Activated CD8-positive, alpha-beta T cell treated with anti-CD3 and anti-CD28 coated beads for 36 hours (primary cell): ENCODE results near the gene ALDH1B1. TPM values are rescaled to one million over a fixed set of nuclear protein-coding genes. Genes with fewer than 3 reads are reported as not detected.

Experiments
- ATAC-seq: fragments of 200-7000 bp; cut with Tn5 transposase; one replicate; pipeline ENCODE4 v1.10.0; 2021; ENCODE audit warnings: mild to moderate bottlenecking, moderate library complexity
- CTCF ChIA-PET: fragments of 350-600 bp; sonication (Branson Sonifier 250); formaldehyde crosslinking; loops from one replicate; lab custom pipeline; 2021; ENCODE audit warnings: antibody characterized with exemption; lab: Charles Lee
- POLR2A ChIA-PET: fragments of 350-600 bp; sonication (Branson Sonifier 250); formaldehyde crosslinking; loops from one replicate; lab custom pipeline; 2021; ENCODE audit warnings: antibody characterized with exemption; lab: Charles Lee
- DNase-seq: peaks from one replicate; pipeline ENCODE4 v3.0.0-alpha.2; 2020
- H3K27ac Mint-ChIP-seq: one replicate; pipeline ENCODE4 v1.8.0; 2021; ENCODE audit warnings: mild to moderate bottlenecking, mixed read lengths
- H3K27me3 Mint-ChIP-seq: one replicate; pipeline ENCODE4 v1.8.0; 2021; ENCODE audit warnings: mixed read lengths
- H3K36me3 Mint-ChIP-seq: one replicate; pipeline ENCODE4 v1.8.0; 2021; ENCODE audit warnings: low read depth, mixed read lengths
- H3K4me1 Mint-ChIP-seq: one replicate; pipeline ENCODE4 v1.8.0; 2021; ENCODE audit warnings: low read depth, mixed read lengths
- H3K4me3 Mint-ChIP-seq: one replicate; pipeline ENCODE4 v1.8.0; 2021; ENCODE audit warnings: mild to moderate bottlenecking, moderate library complexity, mixed read lengths
- H3K9me3 Mint-ChIP-seq: one replicate; pipeline ENCODE4 v1.8.0; 2021; ENCODE audit warnings: mixed read lengths
- CTCF ChIP-seq: fragments of 200-600 bp; IDR thresholded peaks from one replicate; pipeline ENCODE4 v1.8.0; 2022; ENCODE audit warnings: antibody characterized with exemption, mild to moderate bottlenecking
- intact Hi-C: fragments of 100-400 bp; cut with micrococcal nuclease; formaldehyde crosslinking; loops from one replicate; pipeline ENCODE4 v1.10.0; 2022
- total RNA-seq, 2 experiments: library from RNA; stranded (reverse); gene quantifications; one replicate each; pipeline ENCODE4 v1.2.3, GENCODE V29; 2021

Gene ALDH1B1
- total RNA-seq, 2 experiments from 2014 or later, result 23.9 to 26.5 TPM

- Mint-ChIP-seq H3K4me1 (no peaks in the 10 kb centered on the region), H3K9me3 (no peaks in the 10 kb centered on the region), H3K4me3 (no peak overlapping the region), H3K27ac (no peak overlapping the region), H3K27me3 (peaks cover 2% of the 10 kb centered on the region), H3K36me3 (no peaks in the 10 kb centered on the region)
- DNase-seq, result no peak
- POLR2A ChIA-PET, result no interaction called here
- intact Hi-C loops, result loop anchor here (10.0 kb wide), 1 partner anchor 438 kb away; no protein-coding TSS in a partner anchor
- TF ChIP-seq CTCF, result no peak
- CTCF ChIA-PET, result no interaction called here
- ATAC-seq, result no peak
Observed at GRCh38 chr9:38352530-38353328, 39.8 kb upstream of the ALDH1B1 start.

DNA sequence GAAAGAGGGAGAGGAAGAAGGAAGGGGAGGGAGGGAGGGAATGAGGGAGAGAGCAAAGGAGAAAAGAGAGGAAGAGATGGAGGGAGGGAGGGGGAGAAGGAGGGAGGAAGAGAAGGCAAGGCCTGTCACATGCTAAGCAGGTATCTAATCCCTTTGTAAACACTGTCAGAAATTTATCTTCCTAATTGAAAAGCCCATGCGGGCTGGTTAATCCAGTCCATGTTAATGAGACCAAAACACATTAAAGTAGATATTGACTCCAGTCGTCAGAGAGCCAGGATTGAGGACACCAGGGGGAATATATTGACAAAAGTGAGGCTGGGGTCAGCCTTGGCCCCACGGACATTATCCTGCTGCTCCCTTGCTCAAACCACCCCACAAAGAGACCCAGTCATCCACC lies 37.4 kb upstream of the ALDH1B1 start:
- Mint-ChIP-seq H3K4me1 (no peaks in the 10 kb centered on the region), H3K4me3 (no peak overlapping the region), H3K27ac (no peak overlapping the region), H3K27me3 (no peaks in the 10 kb centered on the region), H3K9me3 (no peaks in the 10 kb centered on the region), H3K36me3 (no peaks in the 10 kb centered on the region)
- intact Hi-C loops, result loop anchor here (10.0 kb wide), 1 partner anchor 440 kb away; no protein-coding TSS in a partner anchor
- ATAC-seq (no peak), DNase-seq (no peak)
- CTCF ChIA-PET, result no interaction called here
- POLR2A ChIA-PET, result no interaction called here
- TF ChIP-seq CTCF, result no peak

DNA sequence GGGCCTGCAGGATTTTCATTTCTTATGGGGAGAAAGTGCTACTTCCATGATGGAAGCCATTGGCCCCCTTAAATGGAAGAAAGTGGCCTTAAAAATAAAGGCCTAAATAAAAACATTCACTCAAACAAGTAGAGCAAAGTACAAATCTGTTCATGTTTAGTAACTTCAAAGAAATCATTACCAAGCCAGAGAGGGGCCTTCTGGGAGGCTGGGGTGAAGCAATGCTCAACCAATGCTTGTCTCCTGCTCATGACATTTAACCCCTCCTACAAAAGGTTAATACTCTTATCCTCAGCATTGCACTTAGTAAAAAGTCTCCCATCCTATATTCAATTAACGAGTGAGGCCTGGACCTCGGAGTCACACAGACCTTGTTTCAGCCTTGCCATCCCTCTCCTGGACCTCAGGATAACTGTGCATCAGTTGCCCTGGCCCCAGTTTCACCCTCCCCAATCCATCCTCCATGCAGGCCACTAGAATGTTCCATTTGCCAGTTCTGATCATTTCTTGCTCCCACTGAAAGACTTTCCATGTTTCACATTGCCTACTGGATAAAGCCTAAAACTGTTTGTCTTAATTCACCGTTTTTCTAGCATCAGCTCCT lies 36.9 kb upstream of the ALDH1B1 start:
- Mint-ChIP-seq H3K4me1 (no peaks in the 10 kb centered on the region), H3K27ac (no peak overlapping the region), H3K4me3 (no peak overlapping the region), H3K36me3 (no peaks in the 10 kb centered on the region), H3K27me3 (no peaks in the 10 kb centered on the region), H3K9me3 (no peaks in the 10 kb centered on the region)
- TF ChIP-seq CTCF, result no peak
- no peak for ATAC-seq
- intact Hi-C loops, result loop anchor here (10.0 kb wide), 1 partner anchor 441 kb away; no protein-coding TSS in a partner anchor
- DNase-seq, result no peak
- POLR2A ChIA-PET, result no interaction called here
- CTCF ChIA-PET, result no interaction called here

DNA sequence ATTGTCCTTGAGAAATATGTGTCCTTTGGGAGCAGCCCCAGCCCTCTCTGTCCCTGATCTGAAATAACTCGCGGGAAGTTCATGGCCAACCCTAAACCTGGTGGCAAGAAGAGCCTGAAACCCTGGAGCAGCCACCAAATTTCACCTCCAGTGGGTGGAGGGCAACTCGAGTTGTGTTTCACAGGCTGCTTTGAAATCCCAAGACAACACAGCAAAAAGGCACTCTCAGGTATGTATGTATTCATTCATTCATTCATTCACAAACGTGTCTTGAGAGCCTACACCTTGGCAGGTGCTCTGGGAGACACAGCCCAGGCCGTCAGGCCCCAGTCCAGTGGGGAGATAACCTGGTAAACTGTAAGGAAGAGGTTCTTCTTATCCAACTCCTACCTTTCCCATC lies 35.7 kb upstream of the ALDH1B1 start:
- ATAC-seq (no peak), DNase-seq (no peak)
- Mint-ChIP-seq H3K36me3 (no peaks in the 10 kb centered on the region), H3K27ac (no peak overlapping the region), H3K4me3 (no peak overlapping the region), H3K9me3 (no peaks in the 10 kb centered on the region), H3K27me3 (no peaks in the 10 kb centered on the region), H3K4me1 (no peaks in the 10 kb centered on the region)
- CTCF ChIA-PET, result no interaction called here
- POLR2A ChIA-PET, result no interaction called here
- no peak for TF ChIP-seq CTCF
- intact Hi-C loops, result loop anchor here (10.0 kb wide), 1 partner anchor 442 kb away; no protein-coding TSS in a partner anchor
